Measurements from ENCODE around the gene DOC2B.
"Not testable (repeated sequence)": the region's sequence is repeated elsewhere in the genome, so short reads cannot be mapped to it uniquely, and the experiment has no call there.

The DOC2B gene

DNA sequence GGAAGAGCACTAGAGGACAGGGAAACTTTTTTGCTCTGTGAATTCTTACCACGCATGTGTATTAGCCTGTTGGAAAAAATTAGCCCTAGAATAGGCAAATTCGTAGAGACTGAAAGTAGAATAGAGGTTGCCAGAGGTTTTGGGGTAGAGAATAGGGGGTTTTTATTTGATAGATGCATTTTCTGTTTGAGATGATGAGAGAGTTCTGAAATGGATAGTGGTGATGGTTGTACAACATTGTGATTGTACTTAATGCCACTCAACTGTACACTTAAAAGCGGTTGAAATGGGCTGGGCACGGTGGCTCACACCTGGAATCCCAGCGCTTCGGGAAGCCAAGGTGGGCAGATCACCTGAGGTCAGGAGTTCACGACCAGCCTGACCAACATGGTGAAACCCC is 8.0 kb upstream of the DOC2B start:
- no peak for DNase-seq (ENCODE audit: low spot score)

DNA sequence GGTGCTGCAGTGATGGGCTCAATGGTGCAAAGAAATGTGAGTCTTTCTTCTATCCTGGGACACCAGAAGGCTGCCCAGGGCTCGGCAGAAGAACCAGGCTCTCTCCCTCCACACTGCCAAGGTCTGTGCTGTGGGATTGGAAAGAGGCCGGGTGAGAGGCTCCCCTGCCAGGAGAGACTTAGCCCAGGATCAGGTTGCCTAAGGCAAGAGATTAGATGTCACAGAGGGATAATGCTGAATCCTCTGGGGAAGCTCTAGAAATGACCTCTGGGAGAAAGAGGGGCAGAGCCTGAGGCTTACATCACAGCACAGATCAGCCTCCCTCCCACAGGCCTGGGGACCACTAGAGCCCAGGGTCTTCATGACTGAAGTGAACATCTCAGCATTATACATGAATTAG is 5.7 kb upstream of the DOC2B start:
- no peak for DNase-seq (ENCODE audit: low spot score)

- no peak for DNase-seq (ENCODE audit: low spot score)
These were observed 4.1 kb upstream of the DOC2B start for GRCh38 chr17:185445-186138.

- no peak for DNase-seq (ENCODE audit: low spot score)
These were observed 1.6 kb upstream of the DOC2B start for GRCh38 chr17:183021-183420.

GRCh38 chr17:182050-182751 is 751 bp upstream of the DOC2B start:
- DNase-seq (ENCODE audit: low spot score), result peak; percentile 59

DNA sequence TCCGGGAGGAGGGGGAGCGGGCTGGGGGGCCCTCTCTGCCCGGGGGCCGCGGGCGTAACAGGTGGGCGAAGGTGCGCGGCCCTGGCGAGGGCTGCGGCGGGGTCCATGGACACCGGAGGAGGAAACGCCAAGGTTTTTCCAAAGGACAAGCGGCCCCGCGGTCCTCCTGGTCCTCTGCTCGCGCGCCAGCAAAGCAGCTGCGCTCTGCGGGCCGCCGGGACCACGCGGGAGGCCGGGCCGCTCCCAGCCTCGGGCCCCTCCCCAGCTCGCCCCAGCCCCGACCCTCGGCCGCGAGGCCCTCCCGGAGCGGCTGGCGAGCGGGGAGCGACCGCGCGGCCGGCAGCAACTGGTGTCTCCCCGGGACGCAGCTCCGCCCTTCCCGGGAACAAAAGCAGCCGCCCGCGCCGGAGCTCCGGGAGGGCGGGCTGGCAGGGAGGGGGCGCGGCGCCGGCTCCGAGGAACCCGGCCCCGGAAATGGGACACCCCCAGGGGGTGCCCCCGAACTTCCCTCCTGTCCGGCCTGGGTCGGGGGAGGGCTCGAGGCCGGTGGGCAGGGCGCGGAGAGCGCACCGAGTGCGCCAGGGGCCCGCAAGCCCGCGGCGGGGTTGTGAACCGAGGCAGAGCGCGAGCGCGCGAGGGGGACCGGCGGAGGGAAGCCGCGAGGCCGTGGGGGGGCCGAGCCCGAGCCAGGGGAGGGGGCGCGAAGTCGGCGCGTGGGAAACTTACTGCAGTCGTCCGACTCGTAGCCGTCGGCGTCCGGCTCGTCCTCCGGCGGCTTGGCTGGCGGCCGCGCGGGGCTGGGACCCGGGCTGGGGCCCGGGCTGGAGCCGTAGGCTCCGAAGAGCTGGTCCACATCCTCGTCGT is 837 bp downstream of the DOC2B start:
- no peak for DNase-seq (ENCODE audit: low spot score)

DNA sequence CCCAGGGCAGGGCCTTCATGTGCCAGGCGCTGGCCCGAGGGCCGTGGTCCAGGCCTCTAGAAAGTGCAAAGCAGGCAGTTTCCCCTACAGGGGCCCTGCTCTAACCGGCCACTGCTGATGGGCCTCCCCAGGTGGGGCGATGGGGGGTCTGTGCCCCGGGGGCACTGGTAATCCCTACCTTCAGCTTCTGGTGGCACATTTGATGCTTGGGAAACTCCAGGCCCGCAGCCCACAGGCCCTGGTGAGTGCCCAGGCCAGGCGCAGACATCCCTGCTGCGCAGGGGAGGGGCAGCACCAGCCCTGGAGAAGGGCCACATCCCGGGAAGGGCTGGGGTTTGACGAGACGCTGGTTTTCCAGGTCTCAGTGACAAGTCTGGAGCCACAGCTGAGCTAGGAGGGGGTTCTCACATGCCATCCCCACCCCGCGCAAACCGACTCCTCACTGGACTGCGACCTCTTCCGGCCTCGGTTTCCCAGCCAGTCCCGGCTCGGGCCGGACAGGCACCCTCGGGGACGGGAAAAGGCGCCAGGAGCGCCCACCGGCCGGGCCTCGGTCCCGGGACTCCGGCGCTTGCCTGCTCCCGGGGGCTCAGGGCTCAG is 1.6 kb downstream of the DOC2B start:
- DNase-seq (ENCODE audit: low spot score), result no peak

DNA sequence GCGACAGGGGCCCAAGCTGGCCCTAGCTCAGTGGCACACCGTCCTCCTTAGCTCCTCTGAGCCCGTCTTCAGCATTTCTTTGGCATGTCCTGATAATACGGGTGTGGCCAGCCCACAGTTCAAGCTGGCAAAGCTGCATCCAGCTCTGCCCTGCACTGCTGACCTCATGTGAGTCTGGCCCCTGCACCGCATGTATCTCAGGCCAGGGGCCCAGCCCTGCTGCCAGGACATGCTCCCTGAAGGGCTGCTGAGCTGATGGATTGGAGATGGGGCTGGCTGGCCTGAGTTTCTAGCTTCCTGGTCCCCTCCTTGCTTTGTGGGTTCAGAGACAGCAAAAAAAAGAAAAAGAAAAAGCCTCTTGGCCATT is 2.4 kb downstream of the DOC2B start:
- no peak for DNase-seq (ENCODE audit: low spot score)

GRCh38 chr17:178292-179065 is 3.0 kb downstream of the DOC2B start:
- no peak for DNase-seq (ENCODE audit: low spot score)

- DNase-seq (ENCODE audit: low spot score), result no peak
These were observed 3.7 kb downstream of the DOC2B start for GRCh38 chr17:177762-178161.

DNA sequence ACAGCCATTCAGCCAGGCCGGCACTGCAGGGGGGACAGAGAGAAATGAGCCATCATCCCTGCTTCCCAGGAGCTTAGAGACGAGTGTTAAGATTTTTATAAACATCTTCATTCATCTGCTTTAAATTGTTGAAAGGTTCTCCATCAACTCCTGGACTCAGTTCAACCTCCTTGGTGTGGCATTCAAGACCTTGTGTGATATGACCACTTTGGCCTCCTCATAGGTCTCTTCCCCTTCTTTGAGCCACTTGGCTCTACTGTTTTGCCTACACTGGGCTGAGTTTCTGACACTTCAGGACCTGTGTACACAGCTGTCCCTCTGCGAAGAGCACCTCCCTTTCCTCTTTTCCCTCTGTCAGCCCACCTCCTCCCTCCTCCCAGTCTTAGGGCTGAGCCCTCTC is 4.3 kb downstream of the DOC2B start:
- DNase-seq (ENCODE audit: low spot score), result no peak

- no peak for DNase-seq (ENCODE audit: low spot score)
These were observed 8.1 kb downstream of the DOC2B start for GRCh38 chr17:173166-173911.

GRCh38 chr17:172401-172800 is 9.0 kb downstream of the DOC2B start:
- no peak for DNase-seq (ENCODE audit: low spot score)

DNA sequence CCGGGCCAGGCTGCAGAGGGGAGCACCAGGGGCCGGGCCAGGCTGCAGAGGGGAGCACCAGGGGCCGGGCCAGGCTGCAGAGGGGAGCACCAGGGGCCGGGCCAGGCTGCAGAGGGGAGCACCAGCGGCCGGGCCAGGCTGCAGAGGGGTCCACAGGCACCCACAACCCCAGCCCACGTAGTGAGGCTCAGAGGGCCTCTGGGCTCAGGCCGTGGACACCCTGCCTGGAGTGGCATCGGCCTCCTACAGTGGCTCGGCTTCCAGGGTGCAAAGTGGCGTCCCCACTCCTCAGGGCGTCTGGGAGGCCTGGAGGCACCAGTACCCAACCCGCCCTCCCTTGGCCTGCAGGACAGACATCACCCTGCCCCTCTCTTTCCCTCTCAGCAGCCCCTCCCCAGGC is 9.6 kb downstream of the DOC2B start:
- DNase-seq (ENCODE audit: low spot score), result no peak

DNA sequence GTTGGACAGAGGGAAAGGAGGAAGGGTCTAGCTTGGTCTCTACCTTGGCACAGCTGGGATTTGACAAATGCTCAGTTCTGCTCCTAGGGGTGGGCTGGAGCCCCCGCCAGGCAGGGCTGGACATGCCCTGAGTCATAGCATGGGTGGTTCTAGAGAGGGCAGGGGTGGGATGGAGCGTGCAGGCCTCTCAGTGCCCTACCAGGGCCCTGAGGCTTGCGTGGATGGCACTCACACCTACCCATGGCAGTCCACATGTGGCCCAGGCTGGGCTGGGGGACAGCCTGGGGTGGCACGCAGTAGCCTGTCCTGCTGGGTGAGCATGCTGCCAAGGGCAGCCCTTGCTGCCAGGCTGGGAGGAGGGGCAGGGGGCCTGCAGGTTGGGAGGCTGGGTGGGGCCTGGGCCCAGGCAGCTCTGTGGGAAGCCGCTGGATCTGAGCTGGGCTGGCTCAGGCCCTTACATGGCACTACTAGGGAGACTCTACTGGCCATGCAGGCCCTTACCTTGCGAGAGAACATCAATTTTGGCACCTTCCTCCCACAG is 11.2 kb downstream of the DOC2B start:
- no peak for DNase-seq (ENCODE audit: low spot score)

DNA sequence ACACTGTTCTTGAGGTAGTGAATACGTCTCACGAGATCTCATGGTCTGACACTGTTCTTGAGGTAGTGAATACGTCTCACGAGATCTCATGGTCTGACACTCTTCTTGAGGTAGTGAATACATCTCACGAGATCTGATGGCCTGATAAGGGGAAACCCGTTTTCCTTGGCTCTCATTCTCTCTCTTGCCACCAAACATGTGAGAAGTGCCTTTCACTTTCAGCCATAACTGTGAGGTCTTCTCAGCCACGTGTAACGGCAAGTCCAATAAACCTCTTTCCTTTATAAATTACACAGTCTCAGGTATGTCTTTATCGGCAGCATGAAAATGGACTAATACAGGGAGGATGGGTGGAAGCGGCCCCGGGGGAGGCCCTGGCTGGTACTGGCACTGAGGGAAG is 12.8 kb downstream of the DOC2B start:
- not testable (repeated sequence) for DNase-seq (ENCODE audit: low spot score)

DNA sequence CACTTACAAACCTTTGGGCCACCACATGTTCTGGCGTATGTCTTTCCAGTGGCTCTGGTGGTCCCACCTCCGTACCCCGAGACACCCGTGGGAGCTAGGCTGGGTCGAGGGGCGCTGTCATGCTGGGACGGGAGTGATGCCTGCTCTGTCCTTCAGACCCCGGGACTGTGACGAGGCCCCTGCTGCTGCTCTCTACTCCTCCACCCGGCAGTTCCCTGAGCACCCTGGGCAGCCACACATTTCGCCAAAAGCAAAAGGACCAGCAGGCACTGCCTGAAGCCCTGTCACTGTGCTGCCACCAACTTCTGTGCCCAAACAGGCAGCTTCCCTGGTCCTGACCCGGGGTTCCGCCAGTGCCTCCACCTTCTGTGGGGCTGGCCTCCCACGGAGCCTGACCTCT is 15.5 kb downstream of the DOC2B start:
- DNase-seq (ENCODE audit: low spot score), result no peak

- DNase-seq (ENCODE audit: low spot score), result peak; percentile 34
These were observed 16.9 kb downstream of the DOC2B start for GRCh38 chr17:164303-165235.

- no peak for DNase-seq (ENCODE audit: low spot score)
These were observed 17.8 kb downstream of the DOC2B start for GRCh38 chr17:163514-164098.
